ENCODE data around the gene CCNK.

DNA sequence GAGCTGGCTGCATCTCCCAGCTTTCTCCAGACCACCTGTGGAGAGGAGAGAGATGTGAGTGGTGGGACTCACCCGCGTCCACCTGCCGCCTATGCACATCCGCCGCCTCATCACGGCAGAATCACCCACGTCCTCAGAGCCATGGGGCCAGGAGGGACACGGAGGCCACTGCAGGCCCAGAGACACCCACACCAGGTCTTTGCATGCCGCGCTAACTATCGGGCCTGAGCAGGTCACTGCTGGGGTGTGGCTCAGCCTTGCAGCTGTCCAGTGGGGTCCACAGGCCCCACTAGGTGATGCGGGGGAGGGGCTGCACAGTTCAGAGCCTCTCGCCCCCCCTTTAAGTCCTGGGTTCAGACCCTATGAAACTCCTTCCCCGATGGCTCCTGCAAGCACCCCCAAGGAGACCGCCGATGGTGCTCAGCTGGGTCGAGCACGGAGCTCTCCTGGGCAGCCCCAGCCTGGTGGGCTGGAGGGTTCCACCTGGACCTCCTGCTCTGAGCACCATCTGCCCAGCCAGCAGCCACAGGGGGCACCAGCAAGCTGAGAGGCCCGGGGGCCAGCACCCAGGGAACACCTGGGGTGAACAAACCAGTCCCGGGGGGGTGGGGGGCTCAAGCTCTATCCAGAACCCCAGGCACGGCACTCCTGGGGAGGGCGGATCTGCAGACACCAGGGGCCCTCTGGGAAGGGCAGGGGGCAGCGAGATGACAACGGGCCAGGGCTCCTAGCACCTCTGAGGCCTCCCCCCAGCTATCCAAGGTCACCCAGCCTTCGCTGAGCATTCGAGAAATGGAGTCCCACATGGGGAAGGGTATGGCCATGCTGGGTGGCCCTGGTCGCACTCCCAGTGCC is 34.3 kb downstream of the CCNK start:
- TF ChIP-seq, protein P1, sequence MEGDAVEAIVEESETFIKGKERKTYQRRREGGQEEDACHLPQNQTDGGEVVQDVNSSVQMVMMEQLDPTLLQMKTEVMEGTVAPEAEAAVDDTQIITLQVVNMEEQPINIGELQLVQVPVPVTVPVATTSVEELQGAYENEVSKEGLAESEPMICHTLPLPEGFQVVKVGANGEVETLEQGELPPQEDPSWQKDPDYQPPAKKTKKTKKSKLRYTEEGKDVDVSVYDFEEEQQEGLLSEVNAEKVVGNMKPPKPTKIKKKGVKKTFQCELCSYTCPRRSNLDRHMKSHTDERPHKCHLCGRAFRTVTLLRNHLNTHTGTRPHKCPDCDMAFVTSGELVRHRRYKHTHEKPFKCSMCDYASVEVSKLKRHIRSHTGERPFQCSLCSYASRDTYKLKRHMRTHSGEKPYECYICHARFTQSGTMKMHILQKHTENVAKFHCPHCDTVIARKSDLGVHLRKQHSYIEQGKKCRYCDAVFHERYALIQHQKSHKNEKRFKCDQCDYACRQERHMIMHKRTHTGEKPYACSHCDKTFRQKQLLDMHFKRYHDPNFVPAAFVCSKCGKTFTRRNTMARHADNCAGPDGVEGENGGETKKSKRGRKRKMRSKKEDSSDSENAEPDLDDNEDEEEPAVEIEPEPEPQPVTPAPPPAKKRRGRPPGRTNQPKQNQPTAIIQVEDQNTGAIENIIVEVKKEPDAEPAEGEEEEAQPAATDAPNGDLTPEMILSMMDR (IDR thresholded peaks at IDR 0.05; ENCODE audit: insufficient read depth, low read length, poor library complexity, severe bottlenecking): no peak
- TF ChIP-seq EZH2phosphoT487 (conservative IDR thresholded peaks at IDR 0.05; ENCODE audit: low read length): no peak

Measured in SU-DHL-6 (cell line).